Lower leg skin (tissue), 3 donors: ENCODE results near the gene NUP88.

Experiments
- POLR2A ChIP-seq, 2 donors: fragments of 450-650 bp; IDR thresholded peaks; one replicate each; pipeline ENCODE4 v1.6.1; 2016 to 2017; ENCODE audit warnings: antibody characterized with exemption in 2 of 2, mild to moderate bottlenecking in 1 of 2, moderate library complexity in 1 of 2
- TF ChIP-seq, protein P1 (sequence below), 3 donors: fragments of 450-650 bp; IDR thresholded peaks; one replicate each; pipeline ENCODE4 v1.5.1; 2016; ENCODE audit warnings: antibody characterized with exemption in 3 of 3, mild to moderate bottlenecking in 3 of 3, moderate library complexity in 2 of 3

DNA sequence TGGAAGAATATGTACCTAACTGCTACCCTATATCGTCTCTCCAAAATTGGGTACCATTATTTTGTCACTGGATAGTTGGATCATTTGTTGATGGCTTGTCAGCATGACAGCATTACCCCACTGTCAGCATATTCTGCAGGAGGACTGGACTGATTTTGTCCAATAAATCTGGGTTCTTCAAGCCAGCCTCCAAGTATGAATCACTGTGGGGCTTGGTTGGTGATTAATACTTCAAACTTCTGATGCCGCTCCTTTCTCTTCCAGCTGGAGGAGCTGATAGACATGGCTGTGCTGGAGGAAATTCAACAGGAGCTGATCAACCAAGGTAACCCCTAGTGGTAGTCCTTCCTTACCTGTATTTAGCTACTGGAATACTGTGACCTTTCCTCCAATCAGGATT is 3.0 kb upstream of the NUP88 start:
- TF ChIP-seq, protein P1, sequence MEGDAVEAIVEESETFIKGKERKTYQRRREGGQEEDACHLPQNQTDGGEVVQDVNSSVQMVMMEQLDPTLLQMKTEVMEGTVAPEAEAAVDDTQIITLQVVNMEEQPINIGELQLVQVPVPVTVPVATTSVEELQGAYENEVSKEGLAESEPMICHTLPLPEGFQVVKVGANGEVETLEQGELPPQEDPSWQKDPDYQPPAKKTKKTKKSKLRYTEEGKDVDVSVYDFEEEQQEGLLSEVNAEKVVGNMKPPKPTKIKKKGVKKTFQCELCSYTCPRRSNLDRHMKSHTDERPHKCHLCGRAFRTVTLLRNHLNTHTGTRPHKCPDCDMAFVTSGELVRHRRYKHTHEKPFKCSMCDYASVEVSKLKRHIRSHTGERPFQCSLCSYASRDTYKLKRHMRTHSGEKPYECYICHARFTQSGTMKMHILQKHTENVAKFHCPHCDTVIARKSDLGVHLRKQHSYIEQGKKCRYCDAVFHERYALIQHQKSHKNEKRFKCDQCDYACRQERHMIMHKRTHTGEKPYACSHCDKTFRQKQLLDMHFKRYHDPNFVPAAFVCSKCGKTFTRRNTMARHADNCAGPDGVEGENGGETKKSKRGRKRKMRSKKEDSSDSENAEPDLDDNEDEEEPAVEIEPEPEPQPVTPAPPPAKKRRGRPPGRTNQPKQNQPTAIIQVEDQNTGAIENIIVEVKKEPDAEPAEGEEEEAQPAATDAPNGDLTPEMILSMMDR (IDR thresholded peaks at IDR 0.05) = no peak
- no peak for TF ChIP-seq POLR2A (IDR thresholded peaks at IDR 0.05)
